Tibial nerve (tissue), 4 donors: Measurements from ENCODE around the gene BAAT. TPM values are rescaled to one million over a fixed set of nuclear protein-coding genes. Genes with fewer than 3 reads are reported as not detected.

Source experiments
- DNase-seq, 2 donors: peaks; one replicate each; pipeline ENCODE4 v3.0.0-alpha.2; 2019; ENCODE audit warnings: low spot score in 2 of 2
- H3K27ac ChIP-seq, 4 donors: fragments of 200-600 bp; sonication (generic) in 3 of 4; one replicate each; pipeline ENCODE4 v1.5.1; 2017 to 2019; ENCODE audit warnings: mild to moderate bottlenecking in 1 of 4
- H3K27me3 ChIP-seq, 2 donors: fragments of 200-600 bp; sonication (generic) in 1 of 2; one replicate each; pipeline versions ENCODE4 v1.5.1 to v1.6.0; 2017 to 2019
- H3K36me3 ChIP-seq, 3 donors: fragments of 200-600 bp; sonication (generic); one replicate each; pipeline ENCODE4 v1.5.1; 2018 to 2019
- H3K4me1 ChIP-seq, 4 donors: fragments of 200-600 bp; sonication (generic) in 3 of 4; one replicate each; pipeline ENCODE4 v1.5.1; 2017 to 2019
- H3K4me3 ChIP-seq, 4 donors: fragments of 200-600 bp; sonication (generic) in 3 of 4; one replicate each; pipeline ENCODE4 v1.5.1; 2017 to 2019; ENCODE audit warnings: mild to moderate bottlenecking in 1 of 4, moderate library complexity in 1 of 4
- H3K9me3 ChIP-seq, 4 donors: fragments of 200-600 bp; sonication (generic) in 3 of 4; one replicate each; pipeline ENCODE4 v1.5.1; 2017 to 2019
- EP300 ChIP-seq, 2 donors: sonication (generic); formaldehyde crosslinking; IDR thresholded peaks; one replicate each; pipeline ENCODE4 v1.6.1; 2017; ENCODE audit warnings: antibody characterized with exemption in 2 of 2, mild to moderate bottlenecking in 1 of 2
- POLR2A ChIP-seq, 2 donors: fragments of 450-650 bp; IDR thresholded peaks; one replicate each; pipeline ENCODE4 v1.6.1; 2017; ENCODE audit warnings: antibody characterized with exemption in 2 of 2, mild to moderate bottlenecking in 2 of 2, moderate library complexity in 2 of 2
- WGBS, 2 donors: methylation state at CpG; one replicate each; pipeline ENCODE4 v1.1.5; 2018; 5-methylcytosine and 5-hydroxymethylcytosine counted together
- total RNA-seq, 4 donors: library from RNA; depleted of rRNA; stranded (reverse); fragments of >200 nt; gene quantifications; one replicate each; pipeline ENCODE4 v1.1.0, GENCODE V29; 2016
- TF ChIP-seq, protein P1 (sequence below), 5 experiments: fragments of 200-600 bp in 3 of 5; fragments of 450-650 bp in 2 of 5; sonication (generic) in 3 of 5; IDR thresholded peaks; one replicate each; pipeline ENCODE4 v1.5.1; 2016 to 2019; ENCODE audit warnings: antibody characterized with exemption in 5 of 5, mild to moderate bottlenecking in 3 of 5, moderate library complexity in 2 of 5

The BAAT gene
- total RNA-seq, 4 donors from 2014 or later: not detected

DNA sequence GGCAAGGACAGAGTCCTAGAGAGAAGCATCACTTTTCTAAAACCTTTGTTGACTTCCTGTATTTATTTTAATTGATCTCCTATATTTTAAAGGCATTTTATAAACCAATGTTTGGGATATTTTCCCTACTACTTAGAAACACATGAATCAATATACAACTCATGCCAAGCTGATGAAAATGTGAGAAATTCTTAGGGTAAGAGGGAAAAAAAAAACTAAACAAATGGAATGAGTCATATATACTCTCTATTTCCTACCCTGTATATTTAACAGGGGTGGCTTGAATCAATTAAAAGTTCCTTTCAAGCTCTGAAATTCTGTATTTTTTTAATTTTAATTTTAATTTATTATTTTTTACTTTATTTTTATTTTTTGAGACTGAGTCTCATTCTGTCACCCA lies 19.6 kb downstream of the BAAT start:
- H3K4me3 ChIP-seq: no peak overlapping the region
- H3K4me1 ChIP-seq: no peaks in the 10 kb centered on the region
- no peaks in the 10 kb centered on the region for H3K36me3 ChIP-seq
- H3K27me3 ChIP-seq: no peaks in the 10 kb centered on the region
- DNase-seq: no peak
- no peak overlapping the region for H3K27ac ChIP-seq
- no peaks in the 10 kb centered on the region for H3K9me3 ChIP-seq
- TF ChIP-seq, protein P1, sequence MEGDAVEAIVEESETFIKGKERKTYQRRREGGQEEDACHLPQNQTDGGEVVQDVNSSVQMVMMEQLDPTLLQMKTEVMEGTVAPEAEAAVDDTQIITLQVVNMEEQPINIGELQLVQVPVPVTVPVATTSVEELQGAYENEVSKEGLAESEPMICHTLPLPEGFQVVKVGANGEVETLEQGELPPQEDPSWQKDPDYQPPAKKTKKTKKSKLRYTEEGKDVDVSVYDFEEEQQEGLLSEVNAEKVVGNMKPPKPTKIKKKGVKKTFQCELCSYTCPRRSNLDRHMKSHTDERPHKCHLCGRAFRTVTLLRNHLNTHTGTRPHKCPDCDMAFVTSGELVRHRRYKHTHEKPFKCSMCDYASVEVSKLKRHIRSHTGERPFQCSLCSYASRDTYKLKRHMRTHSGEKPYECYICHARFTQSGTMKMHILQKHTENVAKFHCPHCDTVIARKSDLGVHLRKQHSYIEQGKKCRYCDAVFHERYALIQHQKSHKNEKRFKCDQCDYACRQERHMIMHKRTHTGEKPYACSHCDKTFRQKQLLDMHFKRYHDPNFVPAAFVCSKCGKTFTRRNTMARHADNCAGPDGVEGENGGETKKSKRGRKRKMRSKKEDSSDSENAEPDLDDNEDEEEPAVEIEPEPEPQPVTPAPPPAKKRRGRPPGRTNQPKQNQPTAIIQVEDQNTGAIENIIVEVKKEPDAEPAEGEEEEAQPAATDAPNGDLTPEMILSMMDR (IDR thresholded peaks at IDR 0.05): no peak
- TF ChIP-seq POLR2A (IDR thresholded peaks at IDR 0.05) (no peak), EP300 (IDR thresholded peaks at IDR 0.05) (no peak)

DNA sequence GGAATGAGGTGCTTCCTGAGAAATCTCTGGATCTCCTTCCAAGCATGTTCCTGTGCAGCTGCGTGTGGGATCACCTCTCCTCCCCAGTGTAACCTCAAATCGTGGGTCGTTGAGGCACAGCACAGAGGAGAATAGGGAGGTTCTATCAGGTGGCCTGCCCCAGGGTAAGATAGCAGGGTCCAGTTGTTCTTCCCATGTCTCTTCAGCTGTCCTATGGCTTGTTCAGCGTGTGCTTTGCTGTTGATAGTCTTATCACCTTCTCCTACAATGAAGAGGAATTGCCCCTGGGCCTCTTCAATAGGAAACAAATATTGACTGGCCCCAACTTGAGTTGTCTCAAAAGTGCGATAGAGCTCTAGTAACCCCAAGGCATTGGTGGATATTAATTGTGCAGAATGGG lies 22.4 kb downstream of the BAAT start:
- H3K4me3 ChIP-seq: no peak overlapping the region
- no peak overlapping the region for H3K27ac ChIP-seq
- DNase-seq: no peak
- no peaks in the 10 kb centered on the region for H3K9me3 ChIP-seq
- no peaks in the 10 kb centered on the region for H3K27me3 ChIP-seq
- TF ChIP-seq, protein P1 (IDR thresholded peaks at IDR 0.05): no peak
- no peaks in the 10 kb centered on the region for H3K4me1 ChIP-seq
- H3K36me3 ChIP-seq: no peaks in the 10 kb centered on the region
- 70 to 83% methylated on average over 5 of the region's 5 CpGs for WGBS, 2 donors

DNA sequence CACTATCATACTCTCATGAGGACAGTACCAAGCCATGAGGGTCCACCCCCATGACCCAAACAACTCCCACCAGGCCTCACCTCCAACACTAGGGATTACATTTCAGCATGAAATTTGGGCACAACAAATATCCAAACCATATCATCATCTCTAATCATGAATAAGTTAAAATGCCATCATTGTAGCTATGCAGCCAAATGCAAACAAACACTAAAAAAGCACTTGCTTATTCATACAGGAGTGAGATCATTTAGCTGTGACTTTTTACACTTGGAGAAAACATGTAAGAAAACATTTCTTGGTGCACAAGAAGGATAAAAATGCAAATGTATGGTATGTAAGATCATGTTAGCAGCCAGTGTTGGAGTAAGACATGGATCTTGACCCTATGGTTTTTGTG lies 24.2 kb downstream of the BAAT start:
- Histone ChIP-seq H3K9me3 (no peaks in the 10 kb centered on the region), H3K27me3 (no peaks in the 10 kb centered on the region)
- TF ChIP-seq POLR2A (IDR thresholded peaks at IDR 0.05) (no peak), EP300 (IDR thresholded peaks at IDR 0.05) (no peak)
- TF ChIP-seq, protein P1 (IDR thresholded peaks at IDR 0.05): no peak

DNA sequence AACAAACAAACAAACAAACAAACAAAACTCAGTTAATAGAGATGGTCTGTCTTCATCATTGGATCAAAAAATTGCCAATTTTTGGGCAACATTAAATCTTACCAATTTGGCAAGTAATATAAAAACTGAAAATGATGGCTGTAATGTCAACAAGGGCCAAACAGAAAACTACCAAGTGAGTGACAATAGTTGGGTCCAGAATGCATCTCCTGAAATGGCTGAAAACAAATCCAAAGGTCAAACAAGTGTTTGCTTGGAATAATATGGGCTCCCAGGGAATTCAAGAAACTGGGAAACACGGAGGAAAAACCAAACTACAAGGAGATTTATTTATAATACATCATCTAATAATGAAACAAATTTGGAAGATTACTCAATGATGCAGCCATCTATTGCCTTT lies 25.1 kb downstream of the BAAT start:
- no peaks in the 10 kb centered on the region for H3K27me3 ChIP-seq
- DNase-seq: no peak
- no peak for TF ChIP-seq EP300 (IDR thresholded peaks at IDR 0.05)
- TF ChIP-seq POLR2A (IDR thresholded peaks at IDR 0.05): no peak
- TF ChIP-seq, protein P1 (IDR thresholded peaks at IDR 0.05): no peak
- H3K9me3 ChIP-seq: no peaks in the 10 kb centered on the region
- no peak overlapping the region for H3K4me3 ChIP-seq
- H3K4me1 ChIP-seq: no peaks in the 10 kb centered on the region
- WGBS, 2 donors: 55 to 62% methylated on average over 1 of the region's 1 CpG
- no peaks in the 10 kb centered on the region for H3K36me3 ChIP-seq
- H3K27ac ChIP-seq: no peak overlapping the region

More for the DNA sequence above, 24.2 kb downstream of the BAAT start:
- Histone ChIP-seq H3K27ac (no peak overlapping the region), H3K4me3 (no peak overlapping the region), H3K4me1 (no peaks in the 10 kb centered on the region), H3K36me3 (no peaks in the 10 kb centered on the region)
- DNase-seq: no peak

DNA sequence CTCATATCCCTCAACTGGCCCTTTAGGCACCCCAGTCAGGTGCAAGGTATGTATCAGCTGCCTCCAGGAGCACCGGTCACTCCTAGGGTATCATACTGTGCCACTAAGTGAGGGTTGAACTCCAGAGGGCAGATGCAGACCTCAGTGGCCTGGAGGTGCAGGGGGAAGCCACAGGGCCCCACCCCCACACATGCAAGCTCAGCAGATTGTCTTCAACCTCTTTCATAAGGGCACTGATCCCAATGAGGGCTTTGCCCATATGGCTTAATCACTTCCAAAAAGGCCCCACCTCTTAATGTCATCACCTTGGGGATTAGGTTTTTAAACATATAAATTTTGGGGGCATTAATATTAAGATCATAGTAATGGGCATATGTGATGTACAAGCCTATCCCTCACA lies 28.2 kb downstream of the BAAT start:
- no peaks in the 10 kb centered on the region for H3K4me1 ChIP-seq

More for the DNA sequence above, 28.2 kb downstream of the BAAT start:
- H3K4me3 ChIP-seq: no peak overlapping the region
- 43 to 59% methylated on average over 1 of the region's 1 CpG for WGBS, 2 donors
- no peak overlapping the region for H3K27ac ChIP-seq
- TF ChIP-seq, protein P1 (IDR thresholded peaks at IDR 0.05): no peak
- TF ChIP-seq POLR2A (IDR thresholded peaks at IDR 0.05): no peak
- TF ChIP-seq EP300 (IDR thresholded peaks at IDR 0.05): no peak
- no peaks in the 10 kb centered on the region for H3K27me3 ChIP-seq
- no peak for DNase-seq
- no peaks in the 10 kb centered on the region for H3K36me3 ChIP-seq
- H3K9me3 ChIP-seq: no peaks in the 10 kb centered on the region
